Measurements from ENCODE around the gene DYNC2H1. TPM values are rescaled to one million over a fixed set of nuclear protein-coding genes. Genes with fewer than 3 reads are reported as not detected.
"Not testable (repeated sequence)": the region's sequence is repeated elsewhere in the genome, so short reads cannot be mapped to it uniquely, and the experiment has no call there.

DYNC2H1 gene
- total and polyA plus RNA-seq, 4 donors: 0.77 to 3.3 (median 2.1) TPM

GRCh38 chr11:103141986-103142385 lies 32.8 kb downstream of the DYNC2H1 start:
- not testable (repeated sequence) for H3K27me3 ChIP-seq (ENCODE audit: control insufficient read depth in 4 of 4, insufficient read depth in 4 of 4, low read length in 3 of 4); H3K36me3 ChIP-seq (ENCODE audit: control insufficient read depth in 4 of 4, insufficient read depth in 3 of 4, low read depth in 1 of 4, low read length in 3 of 4); H3K9ac ChIP-seq (ENCODE audit: low read depth in 1 of 2, low read length in 2 of 2); H3K4me3 ChIP-seq (ENCODE audit: low read depth in 1 of 3, low read length in 3 of 3); H3K27ac ChIP-seq (ENCODE audit: low read depth in 1 of 2, low read length in 2 of 2); H3K9me3 ChIP-seq (ENCODE audit: control insufficient read depth in 4 of 4, low read length in 3 of 4); DNase-seq (ENCODE audit: low spot score); H3K4me1 ChIP-seq (ENCODE audit: control insufficient read depth in 4 of 4, insufficient read depth in 4 of 4, low read length in 3 of 4)
- WGBS: 97% methylated on average over 13 of the region's 13 CpGs

- H3K9me3 ChIP-seq (ENCODE audit: control insufficient read depth in 4 of 4, low read length in 3 of 4): no peaks in the 10 kb centered on the region
- no peaks in the 10 kb centered on the region for H3K36me3 ChIP-seq (ENCODE audit: control insufficient read depth in 4 of 4, insufficient read depth in 3 of 4, low read depth in 1 of 4, low read length in 3 of 4)
- no peaks in the 10 kb centered on the region for H3K4me1 ChIP-seq (ENCODE audit: control insufficient read depth in 4 of 4, insufficient read depth in 4 of 4, low read length in 3 of 4)
- no peak overlapping the region for H3K27ac ChIP-seq (ENCODE audit: low read depth in 1 of 2, low read length in 2 of 2)
- no peak for DNase-seq (ENCODE audit: low spot score)
- H3K27me3 ChIP-seq (ENCODE audit: control insufficient read depth in 4 of 4, insufficient read depth in 4 of 4, low read length in 3 of 4): no peaks in the 10 kb centered on the region
- TF ChIP-seq, protein P1, sequence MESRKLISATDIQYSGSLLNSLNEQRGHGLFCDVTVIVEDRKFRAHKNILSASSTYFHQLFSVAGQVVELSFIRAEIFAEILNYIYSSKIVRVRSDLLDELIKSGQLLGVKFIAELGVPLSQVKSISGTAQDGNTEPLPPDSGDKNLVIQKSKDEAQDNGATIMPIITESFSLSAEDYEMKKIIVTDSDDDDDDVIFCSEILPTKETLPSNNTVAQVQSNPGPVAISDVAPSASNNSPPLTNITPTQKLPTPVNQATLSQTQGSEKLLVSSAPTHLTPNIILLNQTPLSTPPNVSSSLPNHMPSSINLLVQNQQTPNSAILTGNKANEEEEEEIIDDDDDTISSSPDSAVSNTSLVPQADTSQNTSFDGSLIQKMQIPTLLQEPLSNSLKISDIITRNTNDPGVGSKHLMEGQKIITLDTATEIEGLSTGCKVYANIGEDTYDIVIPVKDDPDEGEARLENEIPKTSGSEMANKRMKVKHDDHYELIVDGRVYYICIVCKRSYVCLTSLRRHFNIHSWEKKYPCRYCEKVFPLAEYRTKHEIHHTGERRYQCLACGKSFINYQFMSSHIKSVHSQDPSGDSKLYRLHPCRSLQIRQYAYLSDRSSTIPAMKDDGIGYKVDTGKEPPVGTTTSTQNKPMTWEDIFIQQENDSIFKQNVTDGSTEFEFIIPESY (IDR thresholded peaks at IDR 0.05): no peak
- TF ChIP-seq ATF3 (IDR thresholded peaks at IDR 0.05) (no peak), JUND (IDR thresholded peaks at IDR 0.05) (no peak), RAD21 (IDR thresholded peaks at IDR 0.05) (no peak), TAF1 (conservative IDR thresholded peaks at IDR 0.05) (no peak), RXRA (IDR thresholded peaks at IDR 0.05) (no peak), HNF4A (conservative IDR thresholded peaks at IDR 0.05) (no peak), EGR1 (IDR thresholded peaks at IDR 0.05; ENCODE audit: low read depth in 2 of 2) (no peak), SP1 (IDR thresholded peaks at IDR 0.05) (no peak), FOXA2 (IDR thresholded peaks at IDR 0.05) (no peak), CTCF (IDR thresholded peaks at IDR 0.05; ENCODE audit: low read depth, low read length, missing input control) (no peak), REST (IDR thresholded peaks at IDR 0.05) (no peak), HNF4G (IDR thresholded peaks at IDR 0.05) (no peak), NR2F2 (IDR thresholded peaks at IDR 0.05) (no peak), GABPA (IDR thresholded peaks at IDR 0.05 in 1 of 2, conservative IDR thresholded peaks at IDR 0.05 in 1 of 2) (no peak), FOXA1 (IDR thresholded peaks at IDR 0.05) (no peak)
- TF ChIP-seq, protein P2, sequence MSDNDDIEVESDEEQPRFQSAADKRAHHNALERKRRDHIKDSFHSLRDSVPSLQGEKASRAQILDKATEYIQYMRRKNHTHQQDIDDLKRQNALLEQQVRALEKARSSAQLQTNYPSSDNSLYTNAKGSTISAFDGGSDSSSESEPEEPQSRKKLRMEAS (IDR thresholded peaks at IDR 0.05): no peak
- H3K4me3 ChIP-seq (ENCODE audit: low read depth in 1 of 3, low read length in 3 of 3): no peak overlapping the region
- H3K9ac ChIP-seq (ENCODE audit: low read depth in 1 of 2, low read length in 2 of 2): no peak overlapping the region
Observed at GRCh38 chr11:103147627-103148026, 38.4 kb downstream of the DYNC2H1 start.

Measured in liver (tissue), 9 donors.